ENCODE data around the gene EFNB1. TPM values are rescaled to one million over a fixed set of nuclear protein-coding genes. Genes with fewer than 3 reads are reported as not detected.

Gene EFNB1
- total and polyA plus RNA-seq, 2 of the 4 experiments (the other 2 are of a cell fraction), result 17.9 to 26.8 TPM

DNA sequence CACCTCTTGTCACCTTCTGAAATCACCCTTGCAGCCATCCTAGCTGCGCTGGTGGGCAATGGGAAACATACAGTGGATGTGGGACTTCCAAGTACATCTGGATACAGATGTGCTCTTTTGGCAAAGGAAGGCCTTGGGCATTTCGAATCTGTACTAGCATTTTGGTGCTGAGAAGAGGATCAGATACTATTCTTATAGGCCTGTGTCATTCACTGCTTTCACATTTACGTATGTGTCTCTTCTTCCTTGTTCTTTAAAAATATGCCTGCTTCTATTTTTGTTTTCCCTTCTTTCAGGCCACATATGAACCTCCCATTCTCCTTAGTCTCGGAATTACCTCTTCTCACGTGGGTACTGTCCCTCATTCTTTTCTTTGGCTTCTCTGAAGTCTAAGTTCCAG lies 53.1 kb downstream of the EFNB1 start:
- H3K9ac ChIP-seq (ENCODE audit: low read depth, low read length), result no peak overlapping the region
- 53% methylated on average over 3 of the region's 5 CpGs; no CpG with 5 or more reads in 1 of the 2 experiments for WGBS, 2 experiments (ENCODE audit: extremely low coverage in 2 of 2, insufficient read length in 1 of 2)
- H2BK15ac ChIP-seq (ENCODE audit: low read depth, low read length), result no peak overlapping the region
- H3K4ac ChIP-seq (ENCODE audit: low read depth, low read length), result no peak overlapping the region
- peaks cover 74% of the 10 kb centered on the region for H3K27me3 ChIP-seq (ENCODE audit: control insufficient read depth, insufficient read depth, low read length)
- H3K9me1 ChIP-seq (ENCODE audit: insufficient read depth, low read length), result no peaks in the 10 kb centered on the region
- H3K56ac ChIP-seq (ENCODE audit: extremely low read depth, insufficient read depth, low read length), result no peak overlapping the region
- no peak overlapping the region for H3K18ac ChIP-seq (ENCODE audit: low read depth, low read length)
- no peak overlapping the region for H4K5ac ChIP-seq (ENCODE audit: low read depth, low read length)
- DNase-seq, result no peak
- dilution Hi-C loops (cut with HindIII; ENCODE audit: low sequenced_read_pairs, unreplicated experiment), result no loop called here
- no peak overlapping the region for H3K4me2 ChIP-seq (ENCODE audit: low read depth, low read length)
- no TSS peak for BruUV-seq (replicated peaks)
- H3K14ac ChIP-seq (replicated peaks; ENCODE audit: low read depth, low read length), result no peak overlapping the region
- no peak overlapping the region for H3K4me3 ChIP-seq (ENCODE audit: insufficient read depth, low read depth, low read length)
- no peak for ATAC-seq (ENCODE audit: low read depth)
- intact Hi-C loops (cut with micrococcal nuclease), result no loop called here
- no peak overlapping the region for H2BK20ac ChIP-seq (ENCODE audit: low read depth, low read length)
- no peak overlapping the region for H2BK5ac ChIP-seq (ENCODE audit: low read depth, low read length, poor library complexity, severe bottlenecking)
- no peaks in the 10 kb centered on the region; the same call in 1 of the 2 replicates for H4K20me1 ChIP-seq (ENCODE audit: insufficient read depth, low read length)
- H4K91ac ChIP-seq (ENCODE audit: insufficient read depth, low read depth, low read length), result no peak overlapping the region
- ChIA-PET CTCF (no interaction called here), POLR2A (ENCODE audit: unreplicated experiment) (no interaction called here)
- H3K36me3 ChIP-seq (ENCODE audit: control insufficient read depth, insufficient read depth, low read length), result no peaks in the 10 kb centered on the region
- no peaks in the 10 kb centered on the region for H3K79me1 ChIP-seq (ENCODE audit: low read depth in 1 of 2, low read length in 2 of 2)
- H3K23ac ChIP-seq (ENCODE audit: low read depth, low read length), result no peak overlapping the region
- no peak overlapping the region for H2BK120ac ChIP-seq (ENCODE audit: low read depth, low read length)
- H2AFZ ChIP-seq (replicated peaks; ENCODE audit: low read length, poor library complexity), result no peak overlapping the region
- peaks cover 3% of the 10 kb centered on the region; the same call in 1 of the 2 replicates for H3K9me3 ChIP-seq (ENCODE audit: control insufficient read depth, insufficient read depth, low read length)
- TF ChIP-seq CHD1 (IDR thresholded peaks at IDR 0.05; ENCODE audit: low read depth, low read length) (no peak), MXI1 (IDR thresholded peaks at IDR 0.05; ENCODE audit: borderline replicate concordance, low read depth, low read length) (no peak), CEBPB (IDR thresholded peaks at IDR 0.05; ENCODE audit: low read depth, low read length) (no peak)
- TF ChIP-seq, protein P1, sequence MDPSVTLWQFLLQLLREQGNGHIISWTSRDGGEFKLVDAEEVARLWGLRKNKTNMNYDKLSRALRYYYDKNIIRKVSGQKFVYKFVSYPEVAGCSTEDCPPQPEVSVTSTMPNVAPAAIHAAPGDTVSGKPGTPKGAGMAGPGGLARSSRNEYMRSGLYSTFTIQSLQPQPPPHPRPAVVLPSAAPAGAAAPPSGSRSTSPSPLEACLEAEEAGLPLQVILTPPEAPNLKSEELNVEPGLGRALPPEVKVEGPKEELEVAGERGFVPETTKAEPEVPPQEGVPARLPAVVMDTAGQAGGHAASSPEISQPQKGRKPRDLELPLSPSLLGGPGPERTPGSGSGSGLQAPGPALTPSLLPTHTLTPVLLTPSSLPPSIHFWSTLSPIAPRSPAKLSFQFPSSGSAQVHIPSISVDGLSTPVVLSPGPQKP (IDR thresholded peaks at IDR 0.05; ENCODE audit: borderline replicate concordance, low read depth, low read length), result no peak
- no peak overlapping the region for H3K27ac ChIP-seq (ENCODE audit: insufficient read depth, low read length)
- H2AK5ac ChIP-seq (ENCODE audit: low read depth, low read length), result no peak overlapping the region
- no peaks in the 10 kb centered on the region for H3K4me1 ChIP-seq (ENCODE audit: control insufficient read depth, insufficient read depth, low read length)
- no peak overlapping the region for H4K8ac ChIP-seq (ENCODE audit: low read depth in 2 of 2, low read length in 2 of 2)
- in situ Hi-C loops (cut with MboI; ENCODE audit: low sequenced_read_pairs), result no loop called here
- no peak overlapping the region for H2AK9ac ChIP-seq (replicated peaks; ENCODE audit: low read depth, low read length, poor library complexity)
